ENCODE measurements around the gene GGTLC1. TPM values are rescaled to one million over a fixed set of nuclear protein-coding genes. Genes with fewer than 3 reads are reported as not detected.
"Not testable (repeated sequence)": the region's sequence is repeated elsewhere in the genome, so short reads cannot be mapped to it uniquely, and the experiment has no call there.

The GGTLC1 gene
- total RNA-seq, 1 donor, result not detected

- H3K4me1 ChIP-seq (ENCODE audit: insufficient read depth, low read length); H3K27me3 ChIP-seq (ENCODE audit: insufficient read depth, low read length); H3K4me3 ChIP-seq (ENCODE audit: low read length); H3K9me3 ChIP-seq (ENCODE audit: low read depth, low read length): not testable (repeated sequence)
Measured at GRCh38 chr20:23984476-23985023, 4.0 kb downstream of the GGTLC1 start.

GRCh38 chr20:23982112-23983018 lies 6.2 kb downstream of the GGTLC1 start:
- not testable (repeated sequence) for H3K27me3 ChIP-seq (ENCODE audit: insufficient read depth, low read length); H3K9me3 ChIP-seq (ENCODE audit: low read depth, low read length); H3K4me1 ChIP-seq (ENCODE audit: insufficient read depth, low read length); H3K4me3 ChIP-seq (ENCODE audit: low read length)

GRCh38 chr20:23981526-23981925 lies 7.1 kb downstream of the GGTLC1 start:
- not testable (repeated sequence) for H3K4me3 ChIP-seq (ENCODE audit: low read length); H3K4me1 ChIP-seq (ENCODE audit: insufficient read depth, low read length); H3K9me3 ChIP-seq (ENCODE audit: low read depth, low read length); H3K27me3 ChIP-seq (ENCODE audit: insufficient read depth, low read length)

GRCh38 chr20:23981014-23981413 lies 7.6 kb downstream of the GGTLC1 start:
- H3K27me3 ChIP-seq (ENCODE audit: insufficient read depth, low read length); H3K4me1 ChIP-seq (ENCODE audit: insufficient read depth, low read length); H3K4me3 ChIP-seq (ENCODE audit: low read length); H3K9me3 ChIP-seq (ENCODE audit: low read depth, low read length): not testable (repeated sequence)

- H3K9me3 ChIP-seq (ENCODE audit: low read depth, low read length); H3K4me3 ChIP-seq (ENCODE audit: low read length); H3K4me1 ChIP-seq (ENCODE audit: insufficient read depth, low read length); H3K27me3 ChIP-seq (ENCODE audit: insufficient read depth, low read length): not testable (repeated sequence)
Measured at GRCh38 chr20:23979899-23980811, 8.4 kb downstream of the GGTLC1 start.

GRCh38 chr20:23979380-23979779 lies 9.2 kb downstream of the GGTLC1 start:
- H3K4me1 ChIP-seq (ENCODE audit: insufficient read depth, low read length); H3K9me3 ChIP-seq (ENCODE audit: low read depth, low read length); H3K4me3 ChIP-seq (ENCODE audit: low read length); H3K27me3 ChIP-seq (ENCODE audit: insufficient read depth, low read length): not testable (repeated sequence)

- H3K27me3 ChIP-seq (ENCODE audit: insufficient read depth, low read length); H3K4me3 ChIP-seq (ENCODE audit: low read length); H3K4me1 ChIP-seq (ENCODE audit: insufficient read depth, low read length); H3K9me3 ChIP-seq (ENCODE audit: low read depth, low read length): not testable (repeated sequence)
Measured at GRCh38 chr20:23978457-23978856, 10.1 kb downstream of the GGTLC1 start.

GRCh38 chr20:23974966-23975365 lies 13.6 kb downstream of the GGTLC1 start:
- Histone ChIP-seq H3K4me3 (ENCODE audit: low read length) (no peak overlapping the region), H3K9me3 (ENCODE audit: low read depth, low read length) (no peaks in the 10 kb centered on the region), H3K4me1 (ENCODE audit: insufficient read depth, low read length) (no peaks in the 10 kb centered on the region), H3K27me3 (ENCODE audit: insufficient read depth, low read length) (no peaks in the 10 kb centered on the region)

- H3K27me3 ChIP-seq (ENCODE audit: insufficient read depth, low read length), result no peaks in the 10 kb centered on the region
- no peaks in the 10 kb centered on the region for H3K9me3 ChIP-seq (ENCODE audit: low read depth, low read length)
- no peaks in the 10 kb centered on the region for H3K4me1 ChIP-seq (ENCODE audit: insufficient read depth, low read length)
- H3K4me3 ChIP-seq (ENCODE audit: low read length), result no peak overlapping the region
Measured at GRCh38 chr20:23971310-23971709, 17.3 kb downstream of the GGTLC1 start.

GRCh38 chr20:23970049-23970448 lies 18.5 kb downstream of the GGTLC1 start:
- Histone ChIP-seq H3K9me3 (ENCODE audit: low read depth, low read length) (no peaks in the 10 kb centered on the region), H3K27me3 (ENCODE audit: insufficient read depth, low read length) (no peaks in the 10 kb centered on the region), H3K4me1 (ENCODE audit: insufficient read depth, low read length) (no peaks in the 10 kb centered on the region), H3K4me3 (ENCODE audit: low read length) (no peak overlapping the region)

GRCh38 chr20:23967616-23967979 lies 21.0 kb downstream of the GGTLC1 start:
- no peak overlapping the region for H3K4me3 ChIP-seq (ENCODE audit: low read length)
- no peaks in the 10 kb centered on the region for H3K4me1 ChIP-seq (ENCODE audit: insufficient read depth, low read length)
- H3K9me3 ChIP-seq (ENCODE audit: low read depth, low read length), result no peaks in the 10 kb centered on the region
- no peaks in the 10 kb centered on the region for H3K27me3 ChIP-seq (ENCODE audit: insufficient read depth, low read length)

GRCh38 chr20:23966927-23967615 lies 21.5 kb downstream of the GGTLC1 start:
- no peaks in the 10 kb centered on the region for H3K4me1 ChIP-seq (ENCODE audit: insufficient read depth, low read length)
- no peaks in the 10 kb centered on the region for H3K27me3 ChIP-seq (ENCODE audit: insufficient read depth, low read length)
- H3K4me3 ChIP-seq (ENCODE audit: low read length), result no peak overlapping the region
- H3K9me3 ChIP-seq (ENCODE audit: low read depth, low read length), result no peaks in the 10 kb centered on the region

GRCh38 chr20:23966298-23966697 lies 22.3 kb downstream of the GGTLC1 start:
- Histone ChIP-seq H3K4me3 (ENCODE audit: low read length) (no peak overlapping the region), H3K27me3 (ENCODE audit: insufficient read depth, low read length) (no peaks in the 10 kb centered on the region)

GRCh38 chr20:23963941-23964340 lies 24.6 kb downstream of the GGTLC1 start:
- no peaks in the 10 kb centered on the region for H3K27me3 ChIP-seq (ENCODE audit: insufficient read depth, low read length)
- no peaks in the 10 kb centered on the region for H3K4me1 ChIP-seq (ENCODE audit: insufficient read depth, low read length)
- no peaks in the 10 kb centered on the region for H3K9me3 ChIP-seq (ENCODE audit: low read depth, low read length)
- no peak overlapping the region for H3K4me3 ChIP-seq (ENCODE audit: low read length)

More at GRCh38 chr20:23966298-23966697, 22.3 kb downstream of the GGTLC1 start:
- Histone ChIP-seq H3K4me1 (ENCODE audit: insufficient read depth, low read length) (no peaks in the 10 kb centered on the region), H3K9me3 (ENCODE audit: low read depth, low read length) (no peaks in the 10 kb centered on the region)

GRCh38 chr20:23962272-23962671 lies 26.3 kb downstream of the GGTLC1 start:
- Histone ChIP-seq H3K27me3 (ENCODE audit: insufficient read depth, low read length) (no peaks in the 10 kb centered on the region), H3K4me1 (ENCODE audit: insufficient read depth, low read length) (no peaks in the 10 kb centered on the region), H3K9me3 (ENCODE audit: low read depth, low read length) (no peaks in the 10 kb centered on the region), H3K4me3 (ENCODE audit: low read length) (no peak overlapping the region)
